HCT116 (cell line): ENCODE results near the gene GFOD1. TPM values are rescaled to one million over a fixed set of nuclear protein-coding genes. Genes with fewer than 3 reads are reported as not detected.

ENCODE experiments used
- CTCF ChIP-seq, 3 experiments: fragments of 200-600 bp in 1 of 3; sonication (generic) in 1 of 3; IDR thresholded peaks in 2 of 3; conservative IDR thresholded peaks in 1 of 3; 2 replicates each; pipeline ENCODE4 v1.5.1; 2012 to 2017; ENCODE audit warnings: low read depth in 2 of 3, low read length in 2 of 3, antibody characterized with exemption in 1 of 3, borderline replicate concordance in 1 of 3, control low read depth in 1 of 3, mild to moderate bottlenecking in 1 of 3, mixed read lengths in 1 of 3, mixed run types in 1 of 3, moderate library complexity in 1 of 3; ENCODE audit not compliant: insufficient read depth in 1 of 3
- ELF1 ChIP-seq: IDR thresholded peaks from 2 replicates; pipeline ENCODE4 v1.6.1; 2012; ENCODE audit warnings: low read depth, borderline replicate concordance
- EZH2 ChIP-seq: fragments of 200-600 bp; sonication (generic); IDR thresholded peaks from 2 replicates; pipeline ENCODE4 v1.6.1; 2017; ENCODE audit warnings: antibody characterized with exemption, mixed run types
- EZH2phosphoT487 ChIP-seq: fragments of 200-600 bp; IDR thresholded peaks from 2 replicates; pipeline ENCODE4 v1.6.1; 2018; ENCODE audit warnings: antibody characterized with exemption, borderline replicate concordance
- FOSL1 ChIP-seq: IDR thresholded peaks from 2 replicates; pipeline ENCODE4 v1.6.1; 2012; ENCODE audit warnings: low read depth
- SIN3A ChIP-seq: IDR thresholded peaks from 2 replicates; pipeline ENCODE4 v1.6.1; 2012; ENCODE audit warnings: low read depth
- TCF7L2 ChIP-seq: IDR thresholded peaks from 2 replicates; pipeline ENCODE4 v1.7.0; 2011; ENCODE audit warnings: borderline replicate concordance, inconsistent platforms; ENCODE audit not compliant: insufficient read depth, insufficient read length; ENCODE audit errors: extremely low read depth
- YY1 ChIP-seq: IDR thresholded peaks from 2 replicates; pipeline ENCODE4 v1.6.1; 2011; ENCODE audit warnings: low read length, low read depth, moderate library complexity, mild to moderate bottlenecking; ENCODE audit not compliant: insufficient replicate concordance; ENCODE audit errors: extremely low read depth
- ZFX ChIP-seq: fragments of 450-650 bp; IDR thresholded peaks from 2 replicates; pipeline ENCODE4 v1.6.1; 2017
- ZNF274 ChIP-seq: fragments of 200-500 bp; sonication (Bioruptor generic); IDR thresholded peaks from 2 replicates; pipeline ENCODE4 v1.6.1; 2014; ENCODE audit warnings: mild to moderate bottlenecking, low read depth, low read length, inconsistent platforms
- total RNA-seq: library from RNA; stranded (reverse); gene quantifications from one replicate; pipeline ENCODE4 v1.2.1, GENCODE V29; 2021; ENCODE audit not compliant: unreplicated experiment
- TF ChIP-seq, protein P1 (sequence below): IDR thresholded peaks from 2 replicates; pipeline ENCODE4 v1.6.1; 2011; ENCODE audit warnings: mild to moderate bottlenecking, low read length, moderate library complexity; ENCODE audit not compliant: insufficient replicate concordance; ENCODE audit errors: extremely low read depth
- TF ChIP-seq, protein P2 (sequence below): IDR thresholded peaks from 2 replicates; pipeline ENCODE4 v1.6.1; 2012

Gene GFOD1
- total RNA-seq, 1 experiment from 2014 or later, result 3.8 TPM

- TF ChIP-seq CTCF (IDR thresholded peaks at IDR 0.05 in 2 of 3, conservative IDR thresholded peaks at IDR 0.05 in 1 of 3; ENCODE audit: borderline replicate concordance in 1 of 3, insufficient read depth in 1 of 3, low read depth in 2 of 3, low read length in 2 of 3) (peak in 2 of 3 experiments; percentile 12; a peak in 1 of 6 replicates), YY1 (no peak), TCF7L2 (no peak), SIN3A (peak; percentile 65; the same call in 1 of the 2 replicates), EZH2 (no peak), FOSL1 (no peak), ZNF274 (no peak), EZH2phosphoT487 (no peak), ELF1 (no peak), ZFX (peak; percentile 48; the same call in 1 of the 2 replicates)
- TF ChIP-seq, protein P1, sequence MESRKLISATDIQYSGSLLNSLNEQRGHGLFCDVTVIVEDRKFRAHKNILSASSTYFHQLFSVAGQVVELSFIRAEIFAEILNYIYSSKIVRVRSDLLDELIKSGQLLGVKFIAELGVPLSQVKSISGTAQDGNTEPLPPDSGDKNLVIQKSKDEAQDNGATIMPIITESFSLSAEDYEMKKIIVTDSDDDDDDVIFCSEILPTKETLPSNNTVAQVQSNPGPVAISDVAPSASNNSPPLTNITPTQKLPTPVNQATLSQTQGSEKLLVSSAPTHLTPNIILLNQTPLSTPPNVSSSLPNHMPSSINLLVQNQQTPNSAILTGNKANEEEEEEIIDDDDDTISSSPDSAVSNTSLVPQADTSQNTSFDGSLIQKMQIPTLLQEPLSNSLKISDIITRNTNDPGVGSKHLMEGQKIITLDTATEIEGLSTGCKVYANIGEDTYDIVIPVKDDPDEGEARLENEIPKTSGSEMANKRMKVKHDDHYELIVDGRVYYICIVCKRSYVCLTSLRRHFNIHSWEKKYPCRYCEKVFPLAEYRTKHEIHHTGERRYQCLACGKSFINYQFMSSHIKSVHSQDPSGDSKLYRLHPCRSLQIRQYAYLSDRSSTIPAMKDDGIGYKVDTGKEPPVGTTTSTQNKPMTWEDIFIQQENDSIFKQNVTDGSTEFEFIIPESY, result no peak
- TF ChIP-seq, protein P2, sequence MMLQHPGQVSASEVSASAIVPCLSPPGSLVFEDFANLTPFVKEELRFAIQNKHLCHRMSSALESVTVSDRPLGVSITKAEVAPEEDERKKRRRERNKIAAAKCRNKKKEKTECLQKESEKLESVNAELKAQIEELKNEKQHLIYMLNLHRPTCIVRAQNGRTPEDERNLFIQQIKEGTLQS, result no peak
- TF ChIP-seq, all 23 proteins: peak for 6
These were observed 159.1 kb downstream of the GFOD1 start, which contains the start of gene TBC1D7 (continued) for GRCh38 chr6:13328076-13328874.
